Measurements from ENCODE around the gene CTBP2.

The CTBP2 gene

GRCh38 chr10:125018576-125019143 is 141.7 kb downstream of the CTBP2 start:
- DNase-seq: no peak

- DNase-seq: no peak
Observed at GRCh38 chr10:125017547-125018298, 142.6 kb downstream of the CTBP2 start.

GRCh38 chr10:125016611-125017202 is 143.7 kb downstream of the CTBP2 start:
- no peak for DNase-seq

- no peak for DNase-seq
Observed at GRCh38 chr10:125016123-125016522, 144.2 kb downstream of the CTBP2 start.

- DNase-seq: no peak
Observed at GRCh38 chr10:125015356-125015944, 144.9 kb downstream of the CTBP2 start.

- no peak for DNase-seq
Observed at GRCh38 chr10:125014836-125015355, 145.5 kb downstream of the CTBP2 start.

GRCh38 chr10:125014086-125014830 is 146.1 kb downstream of the CTBP2 start:
- no peak for DNase-seq

- DNase-seq: no peak
Observed at GRCh38 chr10:125013529-125013872, 146.9 kb downstream of the CTBP2 start.

- no peak for DNase-seq
Observed at GRCh38 chr10:125012851-125013528, 147.4 kb downstream of the CTBP2 start.

- no peak for DNase-seq
Observed at GRCh38 chr10:125011926-125012705, 148.2 kb downstream of the CTBP2 start.

- DNase-seq: no peak
Observed at GRCh38 chr10:125011171-125011925, 149.0 kb downstream of the CTBP2 start.

- no peak for DNase-seq
Observed at GRCh38 chr10:125010362-125010761, 150.0 kb downstream of the CTBP2 start.

GRCh38 chr10:125009661-125010161 is 150.7 kb downstream of the CTBP2 start:
- no peak for DNase-seq

- DNase-seq: no peak
Observed at GRCh38 chr10:125008689-125009638, 151.4 kb downstream of the CTBP2 start.

- DNase-seq: no peak
Observed at GRCh38 chr10:125007436-125007835, 152.9 kb downstream of the CTBP2 start.

- DNase-seq: no peak
Observed at GRCh38 chr10:125006921-125007426, 153.4 kb downstream of the CTBP2 start.

- DNase-seq: no peak
Observed at GRCh38 chr10:125006188-125006680, 154.1 kb downstream of the CTBP2 start.

- no peak for DNase-seq
Observed at GRCh38 chr10:125005312-125006187, 154.8 kb downstream of the CTBP2 start.
